Parathyroid adenoma (tissue), 2 donors: ENCODE data around the gene LYPLA2.
"Not testable (repeated sequence)": the region's sequence is repeated elsewhere in the genome, so short reads cannot be mapped to it uniquely, and the experiment has no call there.

Experiments
- H2AFZ ChIP-seq: fragments of 300-600 bp; sonication (generic); one replicate; pipeline ENCODE4 v1.7.0; 2017; ENCODE audit warnings: antibody characterized with exemption, mild to moderate bottlenecking
- H3K27ac ChIP-seq: fragments of 300-600 bp; sonication (generic); one replicate; pipeline ENCODE4 v1.7.0; 2017
- H3K27me3 ChIP-seq: fragments of 300-600 bp; sonication (generic); one replicate; pipeline ENCODE4 v1.7.0; 2017; ENCODE audit warnings: low read length; ENCODE audit not compliant: control insufficient read depth, insufficient read depth
- H3K36me3 ChIP-seq: fragments of 300-600 bp; sonication (generic); one replicate; pipeline ENCODE4 v1.7.0; 2017; ENCODE audit warnings: low read length; ENCODE audit not compliant: control insufficient read depth, insufficient read depth
- H3K4me1 ChIP-seq: fragments of 300-600 bp; sonication (generic); one replicate; pipeline ENCODE4 v1.7.0; 2017; ENCODE audit warnings: control low read depth
- H3K4me2 ChIP-seq: fragments of 300-600 bp; sonication (generic); one replicate; pipeline ENCODE4 v1.7.0; 2017; ENCODE audit warnings: low read length
- H3K4me3 ChIP-seq: fragments of 300-600 bp; sonication (generic); one replicate; pipeline ENCODE4 v1.7.0; 2017; ENCODE audit warnings: low read depth, low read length
- H3K79me2 ChIP-seq: fragments of 300-600 bp; sonication (generic); one replicate; pipeline ENCODE4 v1.7.0; 2017; ENCODE audit warnings: control low read depth
- H3K9ac ChIP-seq: fragments of 300-600 bp; sonication (generic); one replicate; pipeline ENCODE4 v1.7.0; 2017; ENCODE audit warnings: mild to moderate bottlenecking
- H3K9me3 ChIP-seq: fragments of 300-600 bp; sonication (generic); one replicate; pipeline ENCODE4 v1.7.0; 2017; ENCODE audit warnings: low read length; ENCODE audit not compliant: control insufficient read depth
- CTCF ChIP-seq: fragments of 300-600 bp; sonication (generic); IDR thresholded peaks from one replicate; pipeline ENCODE4 v1.7.0; 2017; ENCODE audit warnings: antibody characterized with exemption, mild to moderate bottlenecking
- donor health status: primary hyperparathyroidism.

LYPLA2 gene

GRCh38 chr1:23777979-23778814, 12.7 kb upstream of the LYPLA2 start, which contains the start of gene PITHD1:
PITHD1 (plus strand) TSS chr1:23778418; CDS start chr1:23778516, 98 bp downstream.
- peaks cover 10% of the 10 kb centered on the region for H3K79me2 ChIP-seq
- H3K4me1 ChIP-seq, result peaks cover 12% of the 10 kb centered on the region
- H3K4me2 ChIP-seq, result peak within 1 kb of the TSS; percentile 100
- H2AFZ ChIP-seq, result peak within 1 kb of the TSS; percentile 83
- no peak for TF ChIP-seq CTCF
- peak within 1 kb of the TSS; percentile 82 for H3K4me3 ChIP-seq
- no peaks in the 10 kb centered on the region for H3K9me3 ChIP-seq
- H3K27ac ChIP-seq, result peak within 1 kb of the TSS; percentile 82
- H3K36me3 ChIP-seq, result no peaks in the 10 kb centered on the region
- no peak within 1 kb of the TSS for H3K9ac ChIP-seq
- H3K27me3 ChIP-seq, result no peaks in the 10 kb centered on the region

GRCh38 chr1:23779826-23780371, 11.0 kb upstream of the LYPLA2 start:
- H3K4me2 ChIP-seq, result peak overlapping the region; percentile 85
- H2AFZ ChIP-seq, result no peak overlapping the region
- H3K4me3 ChIP-seq, result peak overlapping the region; percentile 82
- H3K4me1 ChIP-seq, result peaks cover 18% of the 10 kb centered on the region
- no peaks in the 10 kb centered on the region for H3K27me3 ChIP-seq
- peaks cover 10% of the 10 kb centered on the region for H3K79me2 ChIP-seq
- H3K27ac ChIP-seq, result peak overlapping the region; percentile 72
- no peak overlapping the region for H3K9ac ChIP-seq
- H3K9me3 ChIP-seq, result no peaks in the 10 kb centered on the region
- H3K36me3 ChIP-seq, result no peaks in the 10 kb centered on the region
- no peak for TF ChIP-seq CTCF

- not testable (repeated sequence) for H3K9ac ChIP-seq, H3K27ac ChIP-seq, H3K9me3 ChIP-seq, H3K4me2 ChIP-seq, H3K36me3 ChIP-seq, H3K4me3 ChIP-seq, H3K27me3 ChIP-seq, H2AFZ ChIP-seq, H3K79me2 ChIP-seq
- peaks cover 14% of the 10 kb centered on the region for H3K4me1 ChIP-seq
Measured at GRCh38 chr1:23783141-23783540, 7.8 kb upstream of the LYPLA2 start.

GRCh38 chr1:23784846-23785245, 6.1 kb upstream of the LYPLA2 start:
- peak overlapping the region; percentile 63 for H3K4me2 ChIP-seq

More at GRCh38 chr1:23784846-23785245, 6.1 kb upstream of the LYPLA2 start:
- H3K36me3 ChIP-seq, result no peaks in the 10 kb centered on the region
- no peak overlapping the region for H3K9ac ChIP-seq
- H3K9me3 ChIP-seq, result no peaks in the 10 kb centered on the region
- H2AFZ ChIP-seq, result no peak overlapping the region
- peaks cover 8% of the 10 kb centered on the region for H3K4me1 ChIP-seq
- H3K27me3 ChIP-seq, result no peaks in the 10 kb centered on the region
- TF ChIP-seq CTCF, result no peak
- H3K27ac ChIP-seq, result peak overlapping the region; percentile 86
- H3K4me3 ChIP-seq, result peak overlapping the region; percentile 40
- peaks cover 8% of the 10 kb centered on the region for H3K79me2 ChIP-seq
